OCI-LY7 (cell line): ENCODE measurements around the gene CHN2. TPM values are rescaled to one million over a fixed set of nuclear protein-coding genes. Genes with fewer than 3 reads are reported as not detected.

Experiments used
- BruUV-seq: library from RNA; stranded (reverse); fragments of 400-500 nt; replicated peaks from 2 replicates; lab custom pipeline; 2021; lab: Mats Ljungman, UMichigan
- CTCF ChIA-PET: fragments of 300-600 bp; sonication (Branson Sonifier 250); formaldehyde crosslinking; loops from one replicate; lab custom pipeline; 2022; ENCODE audit warnings: antibody characterized with exemption; ENCODE audit not compliant: unreplicated experiment; lab: Charles Lee
- POLR2A ChIA-PET: fragments of 300-600 bp; sonication (Branson Sonifier 250); formaldehyde crosslinking; loops from one replicate; lab custom pipeline; 2022; ENCODE audit warnings: antibody characterized with exemption; lab: Charles Lee
- DNase-seq: peaks from one replicate; pipeline ENCODE4 v3.0.0-alpha.2; 2015; ENCODE audit warnings: low spot score
- H2AFZ ChIP-seq: fragments of 200-600 bp; sonication (generic), shearing (Covaris generic); 2 replicates; pipeline ENCODE4 v1.6.1; 2014; ENCODE audit warnings: mild to moderate bottlenecking, antibody characterized with exemption, low read length, moderate library complexity
- H3K27ac ChIP-seq: fragments of 200-600 bp; sonication (generic); 2 replicates; pipeline ENCODE4 v1.5.1; 2014; ENCODE audit warnings: mixed run types, low read depth, mild to moderate bottlenecking, moderate library complexity, low read length, inconsistent platforms; ENCODE audit not compliant: poor library complexity, severe bottlenecking
- H3K36me3 ChIP-seq: fragments of 200-600 bp; sonication (generic); 2 replicates; pipeline ENCODE4 v1.6.1; 2014; ENCODE audit warnings: mild to moderate bottlenecking, antibody characterized with exemption, low read length, moderate library complexity, mixed read lengths; ENCODE audit not compliant: insufficient read depth
- H3K4me1 ChIP-seq: fragments of 200-600 bp; sonication (generic); 2 replicates; pipeline ENCODE4 v1.5.1; 2014; ENCODE audit warnings: mild to moderate bottlenecking, low read length; ENCODE audit not compliant: insufficient read depth, poor library complexity, severe bottlenecking
- H3K4me2 ChIP-seq: fragments of 200-600 bp; sonication (generic); 2 replicates; pipeline ENCODE4 v1.6.1; 2014; ENCODE audit warnings: mild to moderate bottlenecking, low read length
- H3K4me3 ChIP-seq: fragments of 200-600 bp; sonication (generic); 2 replicates; pipeline ENCODE4 v1.5.1; 2014; ENCODE audit warnings: mild to moderate bottlenecking, low read depth, low read length; ENCODE audit not compliant: poor library complexity, severe bottlenecking
- H3K79me2 ChIP-seq: fragments of 200-600 bp; sonication (generic); 2 replicates; pipeline ENCODE4 v1.6.1; 2016; ENCODE audit warnings: low read depth, mild to moderate bottlenecking, low read length, moderate library complexity, mixed read lengths; ENCODE audit not compliant: insufficient read depth
- H3K9me2 ChIP-seq: fragments of 200-600 bp; sonication (generic); 2 replicates; pipeline ENCODE4 v1.6.1; 2016; ENCODE audit warnings: mild to moderate bottlenecking, low read length, mixed read lengths; ENCODE audit not compliant: insufficient read depth
- H3K9me3 ChIP-seq: fragments of 200-600 bp; sonication (generic); 2 replicates; pipeline ENCODE4 v1.6.1; 2014; ENCODE audit warnings: mild to moderate bottlenecking, mixed run types, low read length, mixed read lengths
- H4K20me1 ChIP-seq: fragments of 200-600 bp; sonication (generic); 2 replicates; pipeline ENCODE4 v1.6.1; 2014; ENCODE audit warnings: mild to moderate bottlenecking, antibody characterized with exemption, low read length, moderate library complexity, mixed read lengths; ENCODE audit not compliant: insufficient read depth
- EZH2phosphoT487 ChIP-seq: fragments of 200-600 bp; sonication (generic); IDR thresholded peaks from 2 replicates; pipeline ENCODE4 v1.6.1; 2018; ENCODE audit warnings: low read depth, borderline replicate concordance, mild to moderate bottlenecking, mixed run types, antibody characterized with exemption, low read length, moderate library complexity, mixed read lengths
- intact Hi-C: fragments of 100-400 bp; cut with micrococcal nuclease; formaldehyde crosslinking; loops from one replicate; pipeline ENCODE4 v1.10.0; 2022; ENCODE audit not compliant: unreplicated experiment
- total RNA-seq, 2 experiments: library from RNA; depleted of rRNA in 1 of 2; stranded (reverse); fragments of >200 nt in 1 of 2; shearing (Covaris generic) in 1 of 2; gene quantifications; 2 replicates each; pipeline ENCODE4 v1.2.3, GENCODE V29; 2014 to 2022
- TF ChIP-seq, protein P1 (sequence below): fragments of 200-600 bp; sonication (generic); conservative IDR thresholded peaks from 2 replicates; pipeline ENCODE4 v1.5.1; 2014; ENCODE audit warnings: mild to moderate bottlenecking, antibody characterized with exemption, low read length, moderate library complexity, mixed read lengths

The CHN2 gene
- total RNA-seq, 2 experiments from 2014 or later, result not detected

DNA sequence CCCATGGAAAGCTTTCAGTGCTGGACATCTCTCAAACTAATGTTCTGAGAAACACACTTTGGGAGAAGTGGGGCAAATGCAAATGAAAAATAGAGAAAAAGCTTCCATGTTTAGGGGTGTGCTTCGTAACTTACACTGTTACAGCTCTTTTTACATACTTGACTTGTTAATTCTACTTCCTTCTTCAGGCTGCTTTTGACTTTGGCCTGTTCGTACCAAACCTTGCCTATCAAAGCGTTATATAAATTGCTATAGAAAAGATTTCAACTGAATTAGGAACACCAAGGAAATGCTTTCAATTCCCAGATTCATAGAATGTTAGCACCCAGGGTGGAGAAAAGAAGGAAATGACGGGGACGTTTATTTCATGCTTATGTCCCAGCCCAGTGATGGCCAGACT, 228.3 kb downstream of the CHN2 start:
- no peaks in the 10 kb centered on the region for H4K20me1 ChIP-seq
- H3K36me3 ChIP-seq, result no peaks in the 10 kb centered on the region
- no peaks in the 10 kb centered on the region for H3K9me2 ChIP-seq
- no peaks in the 10 kb centered on the region for H3K4me1 ChIP-seq
- H3K9me3 ChIP-seq, result no peaks in the 10 kb centered on the region
- no peak overlapping the region for H2AFZ ChIP-seq
- ChIA-PET CTCF (no interaction called here), POLR2A (interaction anchor here (1.4 kb wide), 1 partner anchor 11 kb away, joined by 4 read pairs; no protein-coding TSS in a partner anchor)
- TF ChIP-seq EZH2phosphoT487, result no peak
- TF ChIP-seq, protein P1, sequence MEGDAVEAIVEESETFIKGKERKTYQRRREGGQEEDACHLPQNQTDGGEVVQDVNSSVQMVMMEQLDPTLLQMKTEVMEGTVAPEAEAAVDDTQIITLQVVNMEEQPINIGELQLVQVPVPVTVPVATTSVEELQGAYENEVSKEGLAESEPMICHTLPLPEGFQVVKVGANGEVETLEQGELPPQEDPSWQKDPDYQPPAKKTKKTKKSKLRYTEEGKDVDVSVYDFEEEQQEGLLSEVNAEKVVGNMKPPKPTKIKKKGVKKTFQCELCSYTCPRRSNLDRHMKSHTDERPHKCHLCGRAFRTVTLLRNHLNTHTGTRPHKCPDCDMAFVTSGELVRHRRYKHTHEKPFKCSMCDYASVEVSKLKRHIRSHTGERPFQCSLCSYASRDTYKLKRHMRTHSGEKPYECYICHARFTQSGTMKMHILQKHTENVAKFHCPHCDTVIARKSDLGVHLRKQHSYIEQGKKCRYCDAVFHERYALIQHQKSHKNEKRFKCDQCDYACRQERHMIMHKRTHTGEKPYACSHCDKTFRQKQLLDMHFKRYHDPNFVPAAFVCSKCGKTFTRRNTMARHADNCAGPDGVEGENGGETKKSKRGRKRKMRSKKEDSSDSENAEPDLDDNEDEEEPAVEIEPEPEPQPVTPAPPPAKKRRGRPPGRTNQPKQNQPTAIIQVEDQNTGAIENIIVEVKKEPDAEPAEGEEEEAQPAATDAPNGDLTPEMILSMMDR, result no peak
- DNase-seq, result no peak
- no peak overlapping the region for H3K27ac ChIP-seq
- no peak overlapping the region for H3K4me3 ChIP-seq
- intact Hi-C loops, result no loop called here
- no TSS peak for BruUV-seq
- H3K79me2 ChIP-seq, result no peaks in the 10 kb centered on the region
- H3K4me2 ChIP-seq, result no peak overlapping the region

DNA sequence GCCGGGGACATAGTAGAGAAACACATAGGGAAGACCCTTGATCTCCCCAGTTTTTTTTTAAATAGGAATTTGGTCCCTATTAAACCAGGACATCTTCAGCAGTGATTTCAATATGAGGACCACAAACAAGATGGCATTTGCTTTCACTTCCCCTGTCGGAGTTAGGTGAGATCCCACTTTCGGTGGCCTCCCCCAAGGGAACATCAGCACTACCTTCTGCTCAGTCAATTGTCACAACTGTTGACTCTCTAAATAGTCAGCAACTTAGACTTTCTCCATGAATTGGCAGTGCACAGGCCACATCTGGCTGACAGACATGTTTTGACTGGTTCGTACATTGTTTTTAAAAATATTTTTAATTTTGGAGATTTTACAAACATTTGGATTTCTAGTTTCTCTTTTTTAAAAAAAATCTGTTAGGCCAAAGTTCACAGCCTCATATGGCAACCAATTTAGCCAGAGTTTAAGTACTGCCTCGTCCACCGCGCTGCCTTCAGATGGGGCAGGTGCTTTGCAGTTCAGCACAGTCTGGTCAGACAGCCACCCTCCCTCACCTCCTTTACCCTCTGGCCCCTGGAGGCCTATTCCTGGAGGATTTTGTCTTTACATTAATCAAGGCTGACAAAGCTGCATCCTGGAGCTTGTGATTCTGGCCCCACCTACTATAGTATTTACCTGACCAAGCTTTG, 229.9 kb downstream of the CHN2 start:
- no TSS peak for BruUV-seq
- Histone ChIP-seq H3K9me2 (no peaks in the 10 kb centered on the region), H3K4me1 (no peaks in the 10 kb centered on the region), H3K36me3 (no peaks in the 10 kb centered on the region), H3K4me2 (no peak overlapping the region), H3K27ac (no peak overlapping the region), H3K9me3 (no peaks in the 10 kb centered on the region), H3K4me3 (no peak overlapping the region), H3K79me2 (no peaks in the 10 kb centered on the region), H2AFZ (no peak overlapping the region), H4K20me1 (no peaks in the 10 kb centered on the region)
- intact Hi-C loops, result no loop called here
- ChIA-PET POLR2A (no interaction called here), CTCF (no interaction called here)
- TF ChIP-seq EZH2phosphoT487, result no peak
- TF ChIP-seq, protein P1, result no peak
- DNase-seq, result no peak

DNA sequence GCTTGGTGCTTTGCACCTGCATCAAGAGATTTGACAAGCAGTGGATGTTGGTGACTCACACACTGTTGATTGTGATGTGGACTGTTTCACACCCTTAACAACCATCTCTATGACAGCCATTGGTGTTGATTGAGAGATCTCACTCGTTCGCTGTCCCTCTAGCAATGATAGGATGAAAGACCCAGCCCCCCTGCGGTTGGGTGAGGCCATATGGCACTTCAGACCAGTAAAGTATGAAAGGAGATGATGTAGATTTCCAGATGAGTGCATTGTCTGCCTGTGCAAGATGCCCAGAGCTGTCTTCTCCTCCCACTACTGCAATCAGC, 230.4 kb downstream of the CHN2 start:
- Histone ChIP-seq H3K27ac (no peak overlapping the region), H3K36me3 (no peaks in the 10 kb centered on the region), H3K9me2 (no peaks in the 10 kb centered on the region), H3K4me3 (no peak overlapping the region), H3K9me3 (no peaks in the 10 kb centered on the region), H4K20me1 (no peaks in the 10 kb centered on the region), H2AFZ (no peak overlapping the region), H3K4me1 (no peaks in the 10 kb centered on the region), H3K4me2 (no peak overlapping the region), H3K79me2 (no peaks in the 10 kb centered on the region)
- no peak for TF ChIP-seq EZH2phosphoT487
- TF ChIP-seq, protein P1, result no peak
- ChIA-PET POLR2A (no interaction called here), CTCF (no interaction called here)
- no TSS peak for BruUV-seq
- no peak for DNase-seq
- intact Hi-C loops, result no loop called here
